T-cell (primary cell): ENCODE results near the gene HMGB2. TPM values are rescaled to one million over a fixed set of nuclear protein-coding genes. Genes with fewer than 3 reads are reported as not detected.

Experiments
- ATAC-seq, 4 experiments: fragments of 200-7000 bp in 3 of 4; fragments of 150-1000 bp in 1 of 4; cut with Tn5 transposase; replicated peaks in 1 of 4; 1 replicate in 3 of 4; 2 replicates in 1 of 4; pipeline ENCODE4 v1.10.0; 2021; ENCODE audit warnings: moderate library complexity in 3 of 4, mild to moderate bottlenecking in 2 of 4, moderate number of reproducible peaks in 1 of 4
- CTCF ChIA-PET, 2 donors: fragments of 300-600 bp; sonication (Branson Sonifier 250); formaldehyde crosslinking; loops; one replicate each; lab custom pipeline; 2022; ENCODE audit warnings: antibody characterized with exemption in 2 of 2; lab: Charles Lee
- POLR2A ChIA-PET, 2 donors: fragments of 300-600 bp; sonication (Branson Sonifier 250); formaldehyde crosslinking; loops; one replicate each; lab custom pipeline; 2022; ENCODE audit warnings: antibody characterized with exemption in 2 of 2; lab: Charles Lee
- DNase-seq, 35 experiments: peaks; one replicate each; pipeline versions ENCODE4 v3.0.0 to v3.0.0-alpha.2; 2013 to 2023
- H3K27ac ChIP-seq: one replicate; pipeline ENCODE4 v1.5.1; 2013; ENCODE audit warnings: low read length
- H3K27me3 ChIP-seq, 2 experiments: replicated peaks in 1 of 2; 1 replicate in 1 of 2; 2 replicates in 1 of 2; pipeline versions ENCODE4 v1.6.1 to v1.7.0; 2013; ENCODE audit warnings: low read length in 1 of 2, mixed read lengths in 1 of 2; ENCODE audit not compliant: control insufficient read depth in 2 of 2, insufficient read depth in 2 of 2; ENCODE audit errors: extremely low read depth in 1 of 2
- H3K36me3 ChIP-seq, 2 donors: 1 replicate in 1 of 2; 2 replicates in 1 of 2; pipeline versions ENCODE4 v1.6.1 to v1.7.0; 2013; ENCODE audit warnings: low read length in 1 of 2; ENCODE audit not compliant: control insufficient read depth in 2 of 2, insufficient read depth in 1 of 2; ENCODE audit errors: extremely low read depth in 1 of 2
- H3K4me1 ChIP-seq, 2 experiments: 1 replicate in 1 of 2; 2 replicates in 1 of 2; pipeline versions ENCODE4 v1.6.1 to v1.7.0; 2013; ENCODE audit warnings: low read length in 2 of 2, mixed read lengths in 1 of 2; ENCODE audit not compliant: insufficient read depth in 2 of 2, control insufficient read depth in 1 of 2; ENCODE audit errors: extremely low read depth in 1 of 2
- H3K4me3 ChIP-seq, 2 donors: 1 replicate in 1 of 2; 2 replicates in 1 of 2; pipeline versions ENCODE4 v1.5.1 to v1.7.0; 2013; ENCODE audit warnings: mild to moderate bottlenecking in 2 of 2, low read length in 1 of 2, moderate library complexity in 1 of 2; ENCODE audit not compliant: control insufficient read depth in 1 of 2; ENCODE audit errors: extremely low read depth in 1 of 2
- H3K9me3 ChIP-seq: 2 replicates; pipeline ENCODE4 v1.7.0; 2013
- H3K27ac Mint-ChIP-seq, 2 donors: one replicate each; pipeline ENCODE4 v1.8.0; 2020 to 2021; ENCODE audit warnings: mild to moderate bottlenecking in 2 of 2, mixed read lengths in 2 of 2
- H3K27me3 Mint-ChIP-seq, 2 donors: one replicate each; pipeline ENCODE4 v1.8.0; 2021 to 2022; ENCODE audit warnings: mixed read lengths in 2 of 2
- H3K36me3 Mint-ChIP-seq: one replicate; pipeline ENCODE4 v1.8.0; 2021; ENCODE audit warnings: mixed read lengths
- H3K4me1 Mint-ChIP-seq, 3 donors: one replicate each; pipeline ENCODE4 v1.8.0; 2020 to 2022; ENCODE audit warnings: mixed read lengths in 3 of 3, mild to moderate bottlenecking in 1 of 3
- H3K4me3 Mint-ChIP-seq, 3 donors: one replicate each; pipeline ENCODE4 v1.8.0; 2020 to 2022; ENCODE audit warnings: mild to moderate bottlenecking in 3 of 3, mixed read lengths in 3 of 3, moderate library complexity in 3 of 3
- H3K9me3 Mint-ChIP-seq, 3 donors: one replicate each; pipeline ENCODE4 v1.8.0; 2020 to 2022; ENCODE audit warnings: mixed read lengths in 3 of 3
- WGBS: methylation state at CpG from one replicate; pipeline ENCODE4 v1.1.5; 2013; ENCODE audit warnings: missing lambda C conversion rate; ENCODE audit not compliant: insufficient coverage; 5-methylcytosine and 5-hydroxymethylcytosine counted together
- total RNA-seq, 35 experiments: library from RNA in 6 of 35; stranded (reverse) in 6 of 35; fragments of 120-200 nt in 1 of 35; gene quantifications; one replicate each; pipeline versions ENCODE4 v1.2.1 to v1.2.4 and lab custom pipeline; 2013 to 2026

HMGB2 gene
- total RNA-seq, 5 donors from 2014 or later (not counting 1 experiment from before 2014, with no cell fraction given) = 87.6 to 151 (median 103) TPM

GRCh38 chr4:173332963-173333657 lies 1.0 kb downstream of the HMGB2 start:
- H3K27me3 Mint-ChIP-seq = peaks cover 4 to 11% of the 10 kb centered on the region in 2 donors
- peaks cover 26 to 29% (median 27%) of the 10 kb centered on the region in 3 donors for H3K4me1 Mint-ChIP-seq
- H3K27ac Mint-ChIP-seq = peak overlapping the region; percentile 91 to 96
- H3K36me3 ChIP-seq = peaks cover 0 to 16% of the 10 kb centered on the region in 2 donors
- no peaks in the 10 kb centered on the region for H3K27me3 ChIP-seq
- ChIA-PET CTCF (interaction anchor here (1.1 to 5.7 kb wide), 4 partner anchors 13 to 87 kb away, joined by 4 to 40 read pairs (median 20); partner anchors contain the start of gene SAP30 (in 1 of the 2)), POLR2A (interaction anchor here (1.3 to 3.5 kb wide), 4 partner anchors 14 to 41 kb away, joined by 3 to 114 read pairs (median 12); partner anchors contain the start of gene SAP30 (in 2 of the 2))
- no peaks in the 10 kb centered on the region for H3K9me3 Mint-ChIP-seq
- H3K4me3 ChIP-seq = peak overlapping the region; percentile 69 to 72
- H3K9me3 ChIP-seq = no peaks in the 10 kb centered on the region
- under 1% methylated on average over 14 of the region's 21 CpGs for WGBS
- peak overlapping the region; percentile 93 to 97 (median 96) for H3K4me3 Mint-ChIP-seq
- H3K27ac ChIP-seq = peak overlapping the region; percentile 61
- DNase-seq = peak in 7 of 35 experiments; percentile 1 to 42 (median 13)
- peaks cover 18% of the 10 kb centered on the region for H3K36me3 Mint-ChIP-seq
- ATAC-seq = no peak
- H3K4me1 ChIP-seq = peaks cover 13 to 16% of the 10 kb centered on the region in 2 experiments

- H3K36me3 Mint-ChIP-seq = peaks cover 21% of the 10 kb centered on the region
Measured at GRCh38 chr4:173332021-173332487, 2.1 kb downstream of the HMGB2 start.

GRCh38 chr4:173330590-173330989 lies 3.6 kb downstream of the HMGB2 start:
- WGBS = no CpG with 5 or more reads among the region's 2 CpGs
- Mint-ChIP-seq H3K4me1 (peaks cover 26 to 27% (median 27%) of the 10 kb centered on the region in 3 donors), H3K36me3 (peaks cover 21% of the 10 kb centered on the region), H3K4me3 (no peak overlapping the region), H3K9me3 (no peaks in the 10 kb centered on the region), H3K27ac (peak overlapping the region in 1 of 2 donors; percentile 49), H3K27me3 (no peaks in the 10 kb centered on the region)
- POLR2A ChIA-PET = interaction anchor here (0.6 to 1.6 kb wide), 2 partner anchors 17 to 94 kb away, joined by 3 read pairs; no protein-coding TSS in a partner anchor
- Histone ChIP-seq H3K36me3 (peaks cover 0 to 20% of the 10 kb centered on the region in 2 donors), H3K27me3 (no peaks in the 10 kb centered on the region), H3K27ac (no peak overlapping the region), H3K9me3 (no peaks in the 10 kb centered on the region), H3K4me1 (peaks cover 13 to 16% of the 10 kb centered on the region in 2 experiments), H3K4me3 (no peak overlapping the region)
- ATAC-seq (no peak), DNase-seq (no peak)
- CTCF ChIA-PET = interaction anchor here (0.8 to 5.7 kb wide), 7 partner anchors 10 to 317 kb away, joined by 3 to 37 read pairs (median 5); partner anchors contain the start of gene SAP30 (in 1 of the 2)

More at GRCh38 chr4:173332021-173332487, 2.1 kb downstream of the HMGB2 start:
- no peaks in the 10 kb centered on the region for H3K27me3 ChIP-seq
- peak in 1 of 35 experiments; percentile 33 for DNase-seq
- ChIA-PET POLR2A (interaction anchor here in 1 of 2 donors (1.3 to 3.5 kb wide), 2 partner anchors 39 to 42 kb away, joined by 3 to 114 read pairs; partner anchors contain the start of gene SAP30), CTCF (interaction anchor here (0.6 to 5.7 kb wide), 5 partner anchors 12 to 318 kb away, joined by 3 to 40 read pairs (median 5); partner anchors contain the start of gene SAP30 (in 1 of the 2))
- peaks cover 0 to 16% of the 10 kb centered on the region in 2 donors for H3K36me3 ChIP-seq
- H3K4me3 ChIP-seq = peak overlapping the region in 1 of 2 donors; percentile 72
- 34% methylated on average over 6 of the region's 6 CpGs for WGBS
- peaks cover 4 to 6% of the 10 kb centered on the region in 2 donors for H3K27me3 Mint-ChIP-seq
- peak overlapping the region; percentile 61 for H3K27ac ChIP-seq
- peak overlapping the region; percentile 93 to 97 (median 96) for H3K4me3 Mint-ChIP-seq
- ATAC-seq = no peak
- peak overlapping the region; percentile 91 to 96 for H3K27ac Mint-ChIP-seq
- peaks cover 26 to 29% (median 27%) of the 10 kb centered on the region in 3 donors for H3K4me1 Mint-ChIP-seq
- no peaks in the 10 kb centered on the region for H3K9me3 ChIP-seq
- no peaks in the 10 kb centered on the region for H3K9me3 Mint-ChIP-seq
- H3K4me1 ChIP-seq = peaks cover 13 to 16% of the 10 kb centered on the region in 2 experiments

- Mint-ChIP-seq H3K9me3 (no peaks in the 10 kb centered on the region), H3K4me3 (no peak overlapping the region), H3K4me1 (peaks cover 18 to 23% (median 21%) of the 10 kb centered on the region in 3 donors), H3K27me3 (no peaks in the 10 kb centered on the region), H3K36me3 (peaks cover 21% of the 10 kb centered on the region), H3K27ac (no peak overlapping the region)
- CTCF ChIA-PET = interaction anchor here in 1 of 2 donors (5.7 kb wide), 1 partner anchor 8 kb away, joined by 37 read pairs; no protein-coding TSS in a partner anchor
- POLR2A ChIA-PET = no interaction called here
- H3K4me3 ChIP-seq = no peak overlapping the region
- 93% methylated on average over 3 of the region's 5 CpGs for WGBS
- DNase-seq (no peak), ATAC-seq (no peak)
- no peak overlapping the region for H3K27ac ChIP-seq
- no peaks in the 10 kb centered on the region for H3K27me3 ChIP-seq
- peaks cover 7 to 14% of the 10 kb centered on the region in 2 experiments for H3K4me1 ChIP-seq
- no peaks in the 10 kb centered on the region for H3K9me3 ChIP-seq
- peaks cover 0 to 20% of the 10 kb centered on the region in 2 donors for H3K36me3 ChIP-seq
Measured at GRCh38 chr4:173328236-173328901, 5.8 kb downstream of the HMGB2 start.

- ChIA-PET CTCF (interaction anchor here in 1 of 2 donors (0.5 kb wide), 1 partner anchor 97 kb away, joined by 3 read pairs; no protein-coding TSS in a partner anchor), POLR2A (no interaction called here)
- no peak for ATAC-seq
Measured at GRCh38 chr4:173325007-173325736, 9.0 kb downstream of the HMGB2 start.

More at GRCh38 chr4:173325007-173325736, 9.0 kb downstream of the HMGB2 start:
- Mint-ChIP-seq H3K4me3 (no peak overlapping the region), H3K27me3 (no peaks in the 10 kb centered on the region), H3K4me1 (no peaks in the 10 kb centered on the region), H3K36me3 (peaks cover 18% of the 10 kb centered on the region), H3K9me3 (no peaks in the 10 kb centered on the region), H3K27ac (no peak overlapping the region)
- H3K4me1 ChIP-seq = no peaks in the 10 kb centered on the region
- no peaks in the 10 kb centered on the region for H3K9me3 ChIP-seq
- H3K36me3 ChIP-seq = peaks cover 0 to 20% of the 10 kb centered on the region in 2 donors
- H3K27me3 ChIP-seq = no peaks in the 10 kb centered on the region
- WGBS = no CpG with 5 or more reads among the region's 5 CpGs
- no peak for DNase-seq
- H3K4me3 ChIP-seq = no peak overlapping the region
- no peak overlapping the region for H3K27ac ChIP-seq
